IMR-90 (cell line): ENCODE results near the gene RANBP6. TPM values are rescaled to one million over a fixed set of nuclear protein-coding genes. Genes with fewer than 3 reads are reported as not detected.

ENCODE experiments used
- ATAC-seq: fragments of 200-7000 bp; cut with Tn5 transposase; 2 replicates; pipeline ENCODE4 v1.9.1; 2020; ENCODE audit warnings: low read depth, mild to moderate bottlenecking, moderate library complexity
- BruUV-seq: library from RNA; stranded (reverse); fragments of 400-500 nt; replicated peaks from 2 replicates; lab custom pipeline; 2021; lab: Mats Ljungman, UMichigan
- CTCF ChIA-PET: fragments of 300-600 bp; formaldehyde crosslinking; extraction: SDS; loops from one replicate; lab custom pipeline; 2021; ENCODE audit warnings: antibody characterized with exemption; lab: Yijun Ruan, JAX
- POLR2A ChIA-PET: fragments of 300-600 bp; sonication (Branson Sonifier 250); formaldehyde crosslinking; loops from one replicate; lab custom pipeline; 2022; ENCODE audit warnings: antibody characterized with exemption; ENCODE audit not compliant: unreplicated experiment; lab: Charles Lee
- DNase-seq: peaks from one replicate; pipeline ENCODE4 v3.0.0; 2013
- H2AFZ ChIP-seq: replicated peaks from 2 replicates; pipeline ENCODE3; 2013; ENCODE audit warnings: low read length, mild to moderate bottlenecking; ENCODE audit not compliant: poor library complexity
- H2AK5ac ChIP-seq: 2 replicates; pipeline ENCODE4 v1.6.1; 2013; ENCODE audit warnings: low read depth, low read length, inconsistent platforms
- H2AK9ac ChIP-seq: replicated peaks from 2 replicates; pipeline ENCODE3; 2013; ENCODE audit warnings: mild to moderate bottlenecking, low read depth, low read length, moderate library complexity; ENCODE audit not compliant: poor library complexity
- H2BK120ac ChIP-seq: 2 replicates; pipeline ENCODE4 v1.6.1; 2013; ENCODE audit warnings: low read depth, low read length, inconsistent platforms
- H2BK15ac ChIP-seq: 3 replicates; pipeline ENCODE4 v1.6.1; 2013; ENCODE audit warnings: low read depth, low read length, inconsistent platforms
- H2BK20ac ChIP-seq: 2 replicates; pipeline ENCODE4 v1.6.1; 2013; ENCODE audit warnings: low read depth, mild to moderate bottlenecking, inconsistent platforms, low read length, moderate library complexity
- H2BK5ac ChIP-seq: 2 replicates; pipeline ENCODE4 v1.6.1; 2013; ENCODE audit warnings: mild to moderate bottlenecking, low read depth, low read length, inconsistent platforms; ENCODE audit not compliant: poor library complexity, severe bottlenecking
- H3K14ac ChIP-seq: replicated peaks from 2 replicates; pipeline ENCODE4 v1.6.1; 2013; ENCODE audit warnings: low read depth, low read length, inconsistent platforms
- H3K18ac ChIP-seq: 2 replicates; pipeline ENCODE4 v1.6.1; 2013; ENCODE audit warnings: low read depth, low read length, control low read depth
- H3K23ac ChIP-seq: 2 replicates; pipeline ENCODE4 v1.6.1; 2013; ENCODE audit warnings: low read depth, low read length, inconsistent platforms
- H3K27ac ChIP-seq: 2 replicates; pipeline ENCODE4 v1.5.1; 2013; ENCODE audit warnings: mild to moderate bottlenecking, control low read depth, low read length; ENCODE audit not compliant: insufficient read depth
- H3K27me3 ChIP-seq: 2 replicates; pipeline ENCODE4 v1.6.1; 2013; ENCODE audit warnings: low read length; ENCODE audit not compliant: control insufficient read depth, insufficient read depth
- H3K36me3 ChIP-seq: 2 replicates; pipeline ENCODE4 v1.6.1; 2013; ENCODE audit warnings: low read length, mixed read lengths; ENCODE audit not compliant: control insufficient read depth, insufficient read depth
- H3K4ac ChIP-seq: 2 replicates; pipeline ENCODE4 v1.6.1; 2013; ENCODE audit warnings: low read depth, low read length, inconsistent platforms
- H3K4me1 ChIP-seq: 2 replicates; pipeline ENCODE4 v1.6.1; 2013; ENCODE audit warnings: low read length, mixed read lengths; ENCODE audit not compliant: control insufficient read depth, insufficient read depth
- H3K4me2 ChIP-seq: 2 replicates; pipeline ENCODE4 v1.6.1; 2013; ENCODE audit warnings: low read depth, mild to moderate bottlenecking, control low read depth, low read length, moderate library complexity
- H3K4me3 ChIP-seq: 2 replicates; pipeline ENCODE4 v1.5.1; 2013; ENCODE audit warnings: low read depth, mild to moderate bottlenecking, control low read depth, low read length, moderate library complexity; ENCODE audit not compliant: insufficient read depth
- H3K56ac ChIP-seq: 2 replicates; pipeline ENCODE4 v1.6.1; 2013; ENCODE audit warnings: low read length, inconsistent platforms; ENCODE audit not compliant: insufficient read depth; ENCODE audit errors: extremely low read depth
- H3K79me1 ChIP-seq, 2 experiments: 2 replicates each; pipeline ENCODE4 v1.6.1; 2013; ENCODE audit warnings: low read length in 2 of 2, inconsistent platforms in 1 of 2, low read depth in 1 of 2
- H3K9ac ChIP-seq: 2 replicates; pipeline ENCODE4 v1.6.1; 2013; ENCODE audit warnings: low read depth, low read length, control low read depth
- H3K9me1 ChIP-seq: 2 replicates; pipeline ENCODE4 v1.6.1; 2013; ENCODE audit warnings: low read length, inconsistent platforms; ENCODE audit not compliant: insufficient read depth
- H3K9me3 ChIP-seq: 2 replicates; pipeline ENCODE4 v1.6.1; 2013; ENCODE audit warnings: low read length; ENCODE audit not compliant: control insufficient read depth, insufficient read depth
- H4K20me1 ChIP-seq: 2 replicates; pipeline ENCODE4 v1.6.1; 2013; ENCODE audit warnings: low read length, inconsistent platforms; ENCODE audit not compliant: insufficient read depth
- H4K5ac ChIP-seq: 2 replicates; pipeline ENCODE4 v1.6.1; 2013; ENCODE audit warnings: mild to moderate bottlenecking, low read depth, low read length, control low read depth
- H4K8ac ChIP-seq, 2 experiments: 2 replicates each; pipeline ENCODE4 v1.6.1; 2013; ENCODE audit warnings: low read depth in 2 of 2, low read length in 2 of 2, control low read depth in 1 of 2, inconsistent platforms in 1 of 2
- H4K91ac ChIP-seq: 2 replicates; pipeline ENCODE4 v1.6.1; 2013; ENCODE audit warnings: low read depth, low read length, inconsistent platforms; ENCODE audit not compliant: insufficient read depth
- MAZ ChIP-seq: IDR thresholded peaks from 2 replicates; pipeline ENCODE4 v1.6.1; 2012; ENCODE audit warnings: low read depth, mild to moderate bottlenecking, low read length, improper control_type of control experiment, moderate library complexity, borderline replicate concordance
- WGBS, 2 experiments: methylation state at CpG; one replicate each; pipeline versions ENCODE4 v1.1.5 to v1.1.7; 2013; ENCODE audit warnings: missing lambda C conversion rate in 2 of 2; ENCODE audit not compliant: insufficient read length in 1 of 2; ENCODE audit errors: extremely low coverage in 2 of 2; 5-methylcytosine and 5-hydroxymethylcytosine counted together
- dilution Hi-C: fragments of 300-500 bp; cut with HindIII; formaldehyde crosslinking; loops from one replicate; pipeline ENCODE4 v1.14.3; 2018; ENCODE audit warnings: low sequenced_read_pairs; ENCODE audit not compliant: unreplicated experiment
- in situ Hi-C: fragments of 300-500 bp; cut with MboI; formaldehyde crosslinking; loops from 3 replicates; pipeline ENCODE4 v1.14.3; 2019; ENCODE audit warnings: low sequenced_read_pairs, inconsistent platforms, mixed read lengths
- intact Hi-C: fragments of 100-400 bp; cut with micrococcal nuclease; formaldehyde crosslinking; loops from 2 replicates; pipeline ENCODE4 v1.10.0; 2022
- polyA plus RNA-seq, 3 experiments: library from polyadenylated mRNA; depleted of rRNA; stranded (reverse); fragments of >200 nt; gene quantifications; 2 replicates each; pipeline ENCODE4 v1.2.3, GENCODE V29; 2012; ENCODE audit warnings: low replicate concordance in 1 of 3
- total RNA-seq: library from RNA; depleted of rRNA; stranded (reverse); fragments of >200 nt; gene quantifications from 2 replicates; pipeline ENCODE4 v1.2.3, GENCODE V29; 2012
- TF ChIP-seq, protein P1 (sequence below): conservative IDR thresholded peaks from 2 replicates; pipeline ENCODE4 v1.5.1; 2012; ENCODE audit warnings: mild to moderate bottlenecking, low read depth, low read length, improper control_type of control experiment

RANBP6 gene
- total and polyA plus RNA-seq, 2 of the 4 experiments (the other 2 are of a cell fraction) = 7.5 to 42.3 TPM

DNA sequence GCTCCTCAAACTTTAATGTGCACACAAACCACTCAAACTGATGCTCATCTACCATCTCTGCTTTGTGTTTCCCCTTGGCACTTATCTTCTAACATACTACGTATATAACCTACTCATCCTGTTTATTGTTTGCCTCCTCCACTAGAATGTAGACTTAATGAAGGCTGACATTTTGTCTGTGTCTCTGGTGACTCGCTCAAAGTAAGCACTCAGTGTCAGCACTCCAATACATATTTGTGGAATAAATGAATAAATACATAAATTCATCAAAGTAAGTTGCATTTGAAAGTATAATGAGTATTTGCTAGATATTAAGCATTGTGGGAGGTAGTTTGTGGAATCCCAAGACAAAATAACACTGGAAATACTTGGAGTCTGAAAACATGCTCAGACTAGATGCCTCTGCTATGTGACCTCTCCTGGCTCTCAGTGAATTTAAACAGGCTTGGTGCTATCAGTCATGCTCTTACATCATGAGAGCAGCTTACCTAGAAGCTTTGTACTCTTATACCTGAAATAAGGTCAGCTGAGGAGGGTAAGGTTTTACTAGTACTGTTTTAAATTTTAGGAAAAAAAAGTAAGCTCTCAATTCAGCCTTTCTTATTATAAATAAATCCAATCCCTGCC is 37.0 kb upstream of the RANBP6 start:
- intact Hi-C loops (no loop called here), in situ Hi-C loops (loop anchor here (5.0 kb wide), 1 partner anchor 255 kb away; no protein-coding TSS in a partner anchor), dilution Hi-C loops (no loop called here)
- H3K4me2 ChIP-seq = no peak overlapping the region
- H4K5ac ChIP-seq = no peak overlapping the region
- no peak overlapping the region for H3K18ac ChIP-seq
- peaks cover 3% of the 10 kb centered on the region; the same call in 1 of the 2 replicates for H3K27me3 ChIP-seq
- H2BK120ac ChIP-seq = no peak overlapping the region
- no peak overlapping the region for H2BK15ac ChIP-seq
- H3K27ac ChIP-seq = no peak overlapping the region
- no peak for TF ChIP-seq MAZ
- TF ChIP-seq, protein P1, sequence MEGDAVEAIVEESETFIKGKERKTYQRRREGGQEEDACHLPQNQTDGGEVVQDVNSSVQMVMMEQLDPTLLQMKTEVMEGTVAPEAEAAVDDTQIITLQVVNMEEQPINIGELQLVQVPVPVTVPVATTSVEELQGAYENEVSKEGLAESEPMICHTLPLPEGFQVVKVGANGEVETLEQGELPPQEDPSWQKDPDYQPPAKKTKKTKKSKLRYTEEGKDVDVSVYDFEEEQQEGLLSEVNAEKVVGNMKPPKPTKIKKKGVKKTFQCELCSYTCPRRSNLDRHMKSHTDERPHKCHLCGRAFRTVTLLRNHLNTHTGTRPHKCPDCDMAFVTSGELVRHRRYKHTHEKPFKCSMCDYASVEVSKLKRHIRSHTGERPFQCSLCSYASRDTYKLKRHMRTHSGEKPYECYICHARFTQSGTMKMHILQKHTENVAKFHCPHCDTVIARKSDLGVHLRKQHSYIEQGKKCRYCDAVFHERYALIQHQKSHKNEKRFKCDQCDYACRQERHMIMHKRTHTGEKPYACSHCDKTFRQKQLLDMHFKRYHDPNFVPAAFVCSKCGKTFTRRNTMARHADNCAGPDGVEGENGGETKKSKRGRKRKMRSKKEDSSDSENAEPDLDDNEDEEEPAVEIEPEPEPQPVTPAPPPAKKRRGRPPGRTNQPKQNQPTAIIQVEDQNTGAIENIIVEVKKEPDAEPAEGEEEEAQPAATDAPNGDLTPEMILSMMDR = no peak
- H3K9me3 ChIP-seq = no peaks in the 10 kb centered on the region
- no peak overlapping the region for H3K14ac ChIP-seq
- ChIA-PET POLR2A (no interaction called here), CTCF (interaction anchor here (0.6 to 2.0 kb wide), 2 partner anchors 16 to 254 kb away, joined by 3 to 15 read pairs; no protein-coding TSS in a partner anchor)
- H3K9me1 ChIP-seq = no peaks in the 10 kb centered on the region
- H2BK20ac ChIP-seq = no peak overlapping the region
- H2AFZ ChIP-seq = no peak overlapping the region
- no CpG with 5 or more reads among the region's 2 CpGs for WGBS, 2 experiments
- no peak overlapping the region for H3K9ac ChIP-seq
- DNase-seq (no peak), ATAC-seq (no peak)
- H3K56ac ChIP-seq = no peak overlapping the region
- H3K23ac ChIP-seq = no peak overlapping the region
- no peaks in the 10 kb centered on the region for H3K79me1 ChIP-seq
- H4K20me1 ChIP-seq = no peaks in the 10 kb centered on the region
- no peak overlapping the region for H4K91ac ChIP-seq
- H3K36me3 ChIP-seq = no peaks in the 10 kb centered on the region
- BruUV-seq = no TSS peak
- no peaks in the 10 kb centered on the region for H3K4me1 ChIP-seq
- no peak overlapping the region for H2AK5ac ChIP-seq
- H4K8ac ChIP-seq = no peak overlapping the region
- no peak overlapping the region for H2AK9ac ChIP-seq
- no peak overlapping the region for H3K4ac ChIP-seq
- H3K4me3 ChIP-seq = no peak overlapping the region
- H2BK5ac ChIP-seq = no peak overlapping the region
